Endodermal cell (in vitro differentiated cells): Measurements from ENCODE around the gene IFT74. TPM values are rescaled to one million over a fixed set of nuclear protein-coding genes. Genes with fewer than 3 reads are reported as not detected.

Experiments used
- DNase-seq: peaks from one replicate; pipeline ENCODE4 v3.0.0-alpha.2; 2017
- H3K27ac ChIP-seq: 2 replicates; pipeline ENCODE4 v1.5.1; 2013; ENCODE audit warnings: mild to moderate bottlenecking, low read depth, low read length, moderate library complexity
- H3K27me3 ChIP-seq: 2 replicates; pipeline ENCODE4 v1.6.1; 2013; ENCODE audit warnings: mild to moderate bottlenecking, low read length, moderate library complexity; ENCODE audit not compliant: insufficient read depth, control insufficient read depth, poor library complexity, severe bottlenecking
- H3K36me3 ChIP-seq: 2 replicates; pipeline ENCODE4 v1.7.0; 2013; ENCODE audit warnings: mild to moderate bottlenecking, low read length, moderate library complexity; ENCODE audit not compliant: control insufficient read depth, insufficient read depth
- H3K4me1 ChIP-seq: one replicate; pipeline ENCODE4 v1.7.0; 2013; ENCODE audit warnings: low read length; ENCODE audit not compliant: control insufficient read depth, insufficient read depth
- H3K4me3 ChIP-seq: 2 replicates; pipeline ENCODE4 v1.5.1; 2013; ENCODE audit warnings: mild to moderate bottlenecking, low read length, moderate library complexity
- H3K9ac ChIP-seq: 2 replicates; pipeline ENCODE4 v1.6.1; 2013; ENCODE audit warnings: mild to moderate bottlenecking, low read length, moderate library complexity; ENCODE audit not compliant: poor library complexity, severe bottlenecking; ENCODE audit errors: extremely low read depth
- H3K9me3 ChIP-seq: 2 replicates; pipeline ENCODE4 v1.6.1; 2013; ENCODE audit warnings: mild to moderate bottlenecking, low read length, moderate library complexity; ENCODE audit not compliant: control insufficient read depth
- H3K27ac Mint-ChIP-seq: 2 replicates; pipeline ENCODE4 v1.8.0; 2020; ENCODE audit warnings: mixed read lengths
- H3K27me3 Mint-ChIP-seq: 2 replicates; pipeline ENCODE4 v1.8.0; 2021; ENCODE audit warnings: mild to moderate bottlenecking, mixed read lengths; ENCODE audit not compliant: insufficient read depth
- H3K36me3 Mint-ChIP-seq: 2 replicates; pipeline ENCODE4 v1.8.0; 2020; ENCODE audit warnings: low read depth, mixed read lengths
- H3K4me1 Mint-ChIP-seq: 2 replicates; pipeline ENCODE4 v1.8.0; 2020; ENCODE audit warnings: mixed read lengths
- H3K4me3 Mint-ChIP-seq: 2 replicates; pipeline ENCODE4 v1.8.0; 2020; ENCODE audit warnings: mild to moderate bottlenecking, moderate library complexity, mixed read lengths
- H3K9me3 Mint-ChIP-seq: 2 replicates; pipeline ENCODE4 v1.8.0; 2020; ENCODE audit warnings: mild to moderate bottlenecking, mixed read lengths
- CTCF ChIP-seq: fragments of 200-600 bp; sonication (generic); conservative IDR thresholded peaks from 2 replicates; pipeline ENCODE4 v1.5.0; 2021; ENCODE audit warnings: antibody characterized with exemption, mild to moderate bottlenecking
- WGBS, 2 experiments: methylation state at CpG; one replicate each; pipeline versions ENCODE4 v1.1.5 to v1.1.7; 2013; ENCODE audit warnings: missing lambda C conversion rate in 2 of 2, mixed read lengths in 1 of 2; ENCODE audit not compliant: insufficient coverage in 1 of 2, insufficient read length in 1 of 2; 5-methylcytosine and 5-hydroxymethylcytosine counted together
- total RNA-seq, 2 donors: library from RNA; stranded (reverse); fragmentation: NEBNext Ultra II Directional in 1 of 2; extraction: Animal tissue kit (Norgen Biotek cat#: 25700) in 1 of 2; gene quantifications; 2 replicates in 1 of 2; 3 replicates in 1 of 2; pipeline ENCODE4 v1.2.1, GENCODE V29; 2021

The IFT74 gene
- total RNA-seq, 2 donors from 2014 or later, result 17.6 to 28.5 TPM

DNA sequence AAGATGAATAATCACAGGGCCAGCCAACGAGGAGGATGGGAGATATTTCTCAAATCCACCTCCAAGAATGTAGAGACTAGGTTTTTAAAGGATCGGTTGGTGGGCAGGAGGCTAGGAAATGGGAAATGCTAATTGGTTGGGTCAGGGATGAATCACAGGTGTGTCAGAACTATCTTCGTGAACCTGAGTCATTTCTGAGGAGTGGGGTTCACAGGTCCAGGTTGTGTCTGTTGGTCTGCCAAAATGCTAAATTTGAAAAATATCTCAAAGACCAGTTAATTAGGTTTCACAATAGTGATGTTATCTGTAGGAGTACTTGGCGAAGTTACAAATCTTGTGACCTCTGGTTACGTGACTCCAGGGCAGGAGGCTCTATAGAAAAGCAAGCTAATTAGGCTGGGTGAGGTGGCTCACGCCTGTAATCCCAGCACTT, 6.6 kb upstream of the IFT74 start:
- WGBS, 2 experiments, result 82 to 87% methylated on average over 4 to 6 of the region's 6 CpGs
- H3K9me3 Mint-ChIP-seq, result no peaks in the 10 kb centered on the region
- no peak for TF ChIP-seq CTCF
- DNase-seq, result no peak
- H3K4me3 ChIP-seq, result no peak overlapping the region
- no peak overlapping the region for H3K9ac ChIP-seq
- peaks cover 15% of the 10 kb centered on the region for H3K4me1 Mint-ChIP-seq
- H3K27me3 Mint-ChIP-seq, result no peaks in the 10 kb centered on the region
- no peak overlapping the region for H3K27ac ChIP-seq
- peaks cover 2% of the 10 kb centered on the region for H3K36me3 Mint-ChIP-seq
- no peaks in the 10 kb centered on the region for H3K36me3 ChIP-seq
- no peak overlapping the region for H3K4me3 Mint-ChIP-seq
- H3K9me3 ChIP-seq, result no peaks in the 10 kb centered on the region
- H3K27me3 ChIP-seq, result no peaks in the 10 kb centered on the region
- no peaks in the 10 kb centered on the region for H3K4me1 ChIP-seq
- no peak overlapping the region for H3K27ac Mint-ChIP-seq

DNA sequence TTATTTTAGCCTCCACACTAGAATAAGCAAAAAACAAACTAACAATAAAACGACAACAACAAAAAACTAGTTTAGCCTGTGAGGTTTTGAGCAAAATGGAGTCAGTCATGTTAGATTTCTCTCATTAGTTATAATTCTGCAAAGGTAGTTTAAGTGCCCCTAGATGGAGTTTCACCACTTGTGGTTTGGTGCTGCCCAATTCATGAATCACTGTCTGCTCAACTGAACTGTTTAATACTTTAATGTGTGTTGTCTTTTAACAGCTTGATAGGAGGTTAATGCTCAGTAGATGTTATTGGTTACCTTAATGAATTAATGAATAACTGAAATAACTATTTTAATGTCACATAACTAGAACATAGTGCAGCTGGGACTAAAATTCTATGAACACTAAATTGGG, 5.7 kb upstream of the IFT74 start:
- no peak overlapping the region for H3K4me3 ChIP-seq
- no peak overlapping the region for H3K9ac ChIP-seq
- no peaks in the 10 kb centered on the region for H3K9me3 ChIP-seq
- no peaks in the 10 kb centered on the region for H3K36me3 ChIP-seq
- H3K4me1 Mint-ChIP-seq, result peaks cover 18% of the 10 kb centered on the region
- no peaks in the 10 kb centered on the region for H3K27me3 ChIP-seq
- no peak overlapping the region for H3K4me3 Mint-ChIP-seq
- peaks cover under 1% of the 10 kb centered on the region for H3K36me3 Mint-ChIP-seq
- TF ChIP-seq CTCF, result no peak
- no peaks in the 10 kb centered on the region for H3K4me1 ChIP-seq
- 90% methylated on average over 1 of the region's 1 CpG; no CpG with 5 or more reads in 1 of the 2 experiments for WGBS, 2 experiments
- DNase-seq, result no peak
- H3K9me3 Mint-ChIP-seq, result no peaks in the 10 kb centered on the region
- no peak overlapping the region for H3K27ac ChIP-seq
- H3K27me3 Mint-ChIP-seq, result no peaks in the 10 kb centered on the region
- no peak overlapping the region for H3K27ac Mint-ChIP-seq

DNA sequence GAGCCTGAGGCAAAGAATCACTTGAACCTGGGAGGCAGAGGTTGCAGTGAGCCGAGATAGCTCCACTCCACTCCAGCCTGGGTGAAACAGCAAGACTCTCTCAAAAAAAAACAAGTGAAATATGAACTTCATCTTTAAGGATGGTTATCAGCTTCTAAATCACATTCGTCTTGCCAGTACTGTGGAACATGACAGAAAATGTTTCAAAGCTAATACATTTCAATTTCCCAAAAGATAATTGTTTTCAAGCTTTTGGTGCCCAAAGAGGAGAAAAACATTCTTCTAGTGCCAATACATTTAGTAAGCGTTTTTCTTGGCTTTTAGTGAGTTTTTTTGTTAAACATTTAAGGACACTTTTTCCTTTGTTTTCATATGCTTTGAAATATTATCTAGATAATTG, 4.4 kb upstream of the IFT74 start:
- Histone ChIP-seq H3K4me1 (no peaks in the 10 kb centered on the region), H3K27me3 (no peaks in the 10 kb centered on the region), H3K9me3 (no peaks in the 10 kb centered on the region), H3K36me3 (no peaks in the 10 kb centered on the region), H3K9ac (no peak overlapping the region), H3K27ac (no peak overlapping the region), H3K4me3 (no peak overlapping the region)
- TF ChIP-seq CTCF, result no peak
- Mint-ChIP-seq H3K36me3 (no peaks in the 10 kb centered on the region), H3K27ac (no peak overlapping the region), H3K27me3 (no peaks in the 10 kb centered on the region), H3K4me1 (peaks cover 15% of the 10 kb centered on the region), H3K9me3 (no peaks in the 10 kb centered on the region), H3K4me3 (no peak overlapping the region)
- DNase-seq, result no peak
- 83 to 85% methylated on average over 2 of the region's 3 CpGs for WGBS, 2 experiments
